Caco-2 (cell line): ENCODE measurements around the gene OPRD1. TPM values are rescaled to one million over a fixed set of nuclear protein-coding genes. Genes with fewer than 3 reads are reported as not detected.

Experiments used
- BruUV-seq: library from RNA; stranded (reverse); fragments of 400-500 nt; replicated peaks from 2 replicates; lab custom pipeline; 2021; lab: Mats Ljungman, UMichigan
- CTCF ChIA-PET: fragments of 300-600 bp; sonication (Branson Sonifier 250); formaldehyde crosslinking; loops from one replicate; lab custom pipeline; 2022; ENCODE audit warnings: antibody characterized with exemption; lab: Charles Lee
- POLR2A ChIA-PET: fragments of 300-600 bp; sonication (Branson Sonifier 250); formaldehyde crosslinking; loops from one replicate; lab custom pipeline; 2022; ENCODE audit warnings: antibody characterized with exemption; lab: Charles Lee
- DNase-seq, 2 experiments: peaks; one replicate each; pipeline versions ENCODE4 v3.0.0 to v3.0.0-alpha.2; 2020 to 2022
- H3K27me3 ChIP-seq: replicated peaks from 2 replicates; pipeline ENCODE4 v1.6.0; 2011; ENCODE audit warnings: low read length; ENCODE audit not compliant: control insufficient read depth, insufficient read depth
- H3K36me3 ChIP-seq: 2 replicates; pipeline ENCODE4 v1.5.1; 2011; ENCODE audit warnings: low read length; ENCODE audit not compliant: control insufficient read depth, insufficient read depth
- H3K4me1 ChIP-seq: fragments of 250-450 bp; sonication (Bioruptor Pico); 2 replicates; pipeline ENCODE4 v1.5.1; 2020; ENCODE audit warnings: mild to moderate bottlenecking
- H3K4me3 ChIP-seq: 2 replicates; pipeline ENCODE4 v1.5.1; 2011; ENCODE audit warnings: low read depth, mild to moderate bottlenecking, control low read depth, low read length
- H3K9me3 ChIP-seq: fragments of 250-450 bp; sonication (Bioruptor Pico); 2 replicates; pipeline ENCODE4 v1.5.1; 2020; ENCODE audit warnings: mild to moderate bottlenecking, moderate library complexity
- H3K27ac Mint-ChIP-seq: one replicate; pipeline ENCODE4 v1.8.0; 2022; ENCODE audit warnings: mixed read lengths; ENCODE audit not compliant: unreplicated experiment
- H3K27me3 Mint-ChIP-seq: one replicate; pipeline ENCODE4 v1.8.0; 2022; ENCODE audit warnings: mixed read lengths; ENCODE audit not compliant: insufficient read depth, unreplicated experiment
- H3K36me3 Mint-ChIP-seq: one replicate; pipeline ENCODE4 v1.8.0; 2022; ENCODE audit warnings: mild to moderate bottlenecking, mixed read lengths; ENCODE audit not compliant: insufficient read depth, unreplicated experiment
- H3K4me1 Mint-ChIP-seq: one replicate; pipeline ENCODE4 v1.8.0; 2022; ENCODE audit warnings: low read depth, mixed read lengths; ENCODE audit not compliant: unreplicated experiment
- H3K4me3 Mint-ChIP-seq: one replicate; pipeline ENCODE4 v1.8.0; 2022; ENCODE audit warnings: mild to moderate bottlenecking, moderate library complexity, mixed read lengths; ENCODE audit not compliant: unreplicated experiment
- H3K9me3 Mint-ChIP-seq: one replicate; pipeline ENCODE4 v1.8.0; 2022; ENCODE audit warnings: mixed read lengths; ENCODE audit not compliant: unreplicated experiment
- CTCF ChIP-seq, 2 experiments: fragments of 200-600 bp in 1 of 2; IDR thresholded peaks; 1 replicate in 1 of 2; 2 replicates in 1 of 2; pipeline versions ENCODE4 v1.5.1 to v1.8.0; 2011 to 2022; ENCODE audit warnings: antibody characterized with exemption in 1 of 2, control low read depth in 1 of 2, inconsistent platforms in 1 of 2, low read depth in 1 of 2, low read length in 1 of 2, mild to moderate bottlenecking in 1 of 2, moderate library complexity in 1 of 2; ENCODE audit not compliant: insufficient read depth in 1 of 2, severe bottlenecking in 1 of 2, unreplicated experiment in 1 of 2
- intact Hi-C: fragments of 100-400 bp; cut with micrococcal nuclease; formaldehyde crosslinking; loops from one replicate; pipeline ENCODE4 v1.10.0; 2022; ENCODE audit not compliant: unreplicated experiment
- total RNA-seq: library from RNA; stranded (reverse); gene quantifications from 2 replicates; pipeline ENCODE4 v1.2.3, GENCODE V29; 2022

Gene OPRD1
- total RNA-seq, 1 experiment from 2014 or later: 0.07 TPM

GRCh38 chr1:28862571-28863403 lies 50.8 kb downstream of the OPRD1 start:
- Mint-ChIP-seq H3K4me3 (no peak overlapping the region), H3K27me3 (no peaks in the 10 kb centered on the region), H3K36me3 (no peaks in the 10 kb centered on the region), H3K9me3 (no peaks in the 10 kb centered on the region), H3K4me1 (no peaks in the 10 kb centered on the region), H3K27ac (no peak overlapping the region)
- no peak overlapping the region for H3K4me3 ChIP-seq
- no peaks in the 10 kb centered on the region for H3K9me3 ChIP-seq
- ChIA-PET POLR2A (no interaction called here), CTCF (no interaction called here)
- no peak for TF ChIP-seq CTCF (IDR thresholded peaks at IDR 0.05; ENCODE audit: insufficient read depth in 1 of 2, low read depth in 1 of 2, low read length in 1 of 2, severe bottlenecking in 1 of 2, unreplicated experiment in 1 of 2)
- no TSS peak for BruUV-seq
- H3K4me1 ChIP-seq: 0 out of 2 replicates have a peak, but pooled peaks cover 3% of the 10 kb centered on the region
- H3K36me3 ChIP-seq: no peaks in the 10 kb centered on the region
- H3K27me3 ChIP-seq: no peaks in the 10 kb centered on the region
- no peak for DNase-seq
- intact Hi-C loops: no loop called here

- Mint-ChIP-seq H3K9me3 (no peaks in the 10 kb centered on the region), H3K27ac (no peak overlapping the region), H3K4me1 (no peaks in the 10 kb centered on the region), H3K27me3 (no peaks in the 10 kb centered on the region), H3K4me3 (no peak overlapping the region), H3K36me3 (no peaks in the 10 kb centered on the region)
- BruUV-seq: no TSS peak
- CTCF ChIA-PET: no interaction called here
- Histone ChIP-seq H3K27me3 (no peaks in the 10 kb centered on the region), H3K4me3 (no peak overlapping the region), H3K9me3 (no peaks in the 10 kb centered on the region), H3K4me1 (0 out of 2 replicates have a peak, but pooled peaks cover 3% of the 10 kb centered on the region), H3K36me3 (no peaks in the 10 kb centered on the region)
- no peak for DNase-seq
- no peak for TF ChIP-seq CTCF (IDR thresholded peaks at IDR 0.05; ENCODE audit: insufficient read depth in 1 of 2, low read depth in 1 of 2, low read length in 1 of 2, severe bottlenecking in 1 of 2, unreplicated experiment in 1 of 2)
- intact Hi-C loops: loop anchor here (1.0 kb wide), 1 partner anchor 17 kb away; no protein-coding TSS in a partner anchor
- POLR2A ChIA-PET: no interaction called here
Observed at GRCh38 chr1:28864695-28865094, 52.7 kb downstream of the OPRD1 start.

- no peaks in the 10 kb centered on the region for H3K36me3 ChIP-seq
- ChIA-PET CTCF (interaction anchor here (0.7 to 0.9 kb wide), 2 partner anchors 11 to 159 kb away, joined by 4 read pairs; no protein-coding TSS in a partner anchor), POLR2A (no interaction called here)
- H3K27ac Mint-ChIP-seq: no peak overlapping the region
- DNase-seq: no peak
- H3K9me3 ChIP-seq: no peaks in the 10 kb centered on the region
- H3K27me3 Mint-ChIP-seq: no peaks in the 10 kb centered on the region
- no peaks in the 10 kb centered on the region for H3K4me1 ChIP-seq
- BruUV-seq: no TSS peak
- no peak for TF ChIP-seq CTCF (IDR thresholded peaks at IDR 0.05; ENCODE audit: insufficient read depth in 1 of 2, low read depth in 1 of 2, low read length in 1 of 2, severe bottlenecking in 1 of 2, unreplicated experiment in 1 of 2)
- no peaks in the 10 kb centered on the region for H3K9me3 Mint-ChIP-seq
- H3K4me3 Mint-ChIP-seq: no peak overlapping the region
- no peaks in the 10 kb centered on the region for H3K36me3 Mint-ChIP-seq
- no peaks in the 10 kb centered on the region for H3K27me3 ChIP-seq
- H3K4me1 Mint-ChIP-seq: no peaks in the 10 kb centered on the region
- H3K4me3 ChIP-seq: no peak overlapping the region
- intact Hi-C loops: no loop called here
Observed at GRCh38 chr1:28865997-28866650, 54.2 kb downstream of the OPRD1 start.
